IMR-90 (cell line): ENCODE data around the gene EXOC4. TPM values are rescaled to one million over a fixed set of nuclear protein-coding genes. Genes with fewer than 3 reads are reported as not detected.

ENCODE experiments used
- ATAC-seq: fragments of 200-7000 bp; cut with Tn5 transposase; 2 replicates; pipeline ENCODE4 v1.9.1; 2020; ENCODE audit warnings: low read depth, mild to moderate bottlenecking, moderate library complexity
- BruUV-seq: library from RNA; stranded (reverse); fragments of 400-500 nt; replicated peaks from 2 replicates; lab custom pipeline; 2021; lab: Mats Ljungman, UMichigan
- CTCF ChIA-PET: fragments of 300-600 bp; formaldehyde crosslinking; extraction: SDS; loops from one replicate; lab custom pipeline; 2021; ENCODE audit warnings: antibody characterized with exemption; lab: Yijun Ruan, JAX
- POLR2A ChIA-PET: fragments of 300-600 bp; sonication (Branson Sonifier 250); formaldehyde crosslinking; loops from one replicate; lab custom pipeline; 2022; ENCODE audit warnings: antibody characterized with exemption; ENCODE audit not compliant: unreplicated experiment; lab: Charles Lee
- DNase-seq: peaks from one replicate; pipeline ENCODE4 v3.0.0; 2013
- H2AFZ ChIP-seq: replicated peaks from 2 replicates; pipeline ENCODE3; 2013; ENCODE audit warnings: low read length, mild to moderate bottlenecking; ENCODE audit not compliant: poor library complexity
- H2AK5ac ChIP-seq: 2 replicates; pipeline ENCODE4 v1.6.1; 2013; ENCODE audit warnings: low read depth, low read length, inconsistent platforms
- H2AK9ac ChIP-seq: replicated peaks from 2 replicates; pipeline ENCODE3; 2013; ENCODE audit warnings: mild to moderate bottlenecking, low read depth, low read length, moderate library complexity; ENCODE audit not compliant: poor library complexity
- H2BK120ac ChIP-seq: 2 replicates; pipeline ENCODE4 v1.6.1; 2013; ENCODE audit warnings: low read depth, low read length, inconsistent platforms
- H2BK15ac ChIP-seq: 3 replicates; pipeline ENCODE4 v1.6.1; 2013; ENCODE audit warnings: low read depth, low read length, inconsistent platforms
- H2BK20ac ChIP-seq: 2 replicates; pipeline ENCODE4 v1.6.1; 2013; ENCODE audit warnings: low read depth, mild to moderate bottlenecking, inconsistent platforms, low read length, moderate library complexity
- H2BK5ac ChIP-seq: 2 replicates; pipeline ENCODE4 v1.6.1; 2013; ENCODE audit warnings: mild to moderate bottlenecking, low read depth, low read length, inconsistent platforms; ENCODE audit not compliant: poor library complexity, severe bottlenecking
- H3K14ac ChIP-seq: replicated peaks from 2 replicates; pipeline ENCODE4 v1.6.1; 2013; ENCODE audit warnings: low read depth, low read length, inconsistent platforms
- H3K18ac ChIP-seq: 2 replicates; pipeline ENCODE4 v1.6.1; 2013; ENCODE audit warnings: low read depth, low read length, control low read depth
- H3K23ac ChIP-seq: 2 replicates; pipeline ENCODE4 v1.6.1; 2013; ENCODE audit warnings: low read depth, low read length, inconsistent platforms
- H3K27ac ChIP-seq: 2 replicates; pipeline ENCODE4 v1.5.1; 2013; ENCODE audit warnings: mild to moderate bottlenecking, control low read depth, low read length; ENCODE audit not compliant: insufficient read depth
- H3K27me3 ChIP-seq: 2 replicates; pipeline ENCODE4 v1.6.1; 2013; ENCODE audit warnings: low read length; ENCODE audit not compliant: control insufficient read depth, insufficient read depth
- H3K36me3 ChIP-seq: 2 replicates; pipeline ENCODE4 v1.6.1; 2013; ENCODE audit warnings: low read length, mixed read lengths; ENCODE audit not compliant: control insufficient read depth, insufficient read depth
- H3K4ac ChIP-seq: 2 replicates; pipeline ENCODE4 v1.6.1; 2013; ENCODE audit warnings: low read depth, low read length, inconsistent platforms
- H3K4me1 ChIP-seq: 2 replicates; pipeline ENCODE4 v1.6.1; 2013; ENCODE audit warnings: low read length, mixed read lengths; ENCODE audit not compliant: control insufficient read depth, insufficient read depth
- H3K4me2 ChIP-seq: 2 replicates; pipeline ENCODE4 v1.6.1; 2013; ENCODE audit warnings: low read depth, mild to moderate bottlenecking, control low read depth, low read length, moderate library complexity
- H3K4me3 ChIP-seq: 2 replicates; pipeline ENCODE4 v1.5.1; 2013; ENCODE audit warnings: low read depth, mild to moderate bottlenecking, control low read depth, low read length, moderate library complexity; ENCODE audit not compliant: insufficient read depth
- H3K56ac ChIP-seq: 2 replicates; pipeline ENCODE4 v1.6.1; 2013; ENCODE audit warnings: low read length, inconsistent platforms; ENCODE audit not compliant: insufficient read depth; ENCODE audit errors: extremely low read depth
- H3K79me1 ChIP-seq, 2 experiments: 2 replicates each; pipeline ENCODE4 v1.6.1; 2013; ENCODE audit warnings: low read length in 2 of 2, inconsistent platforms in 1 of 2, low read depth in 1 of 2
- H3K9ac ChIP-seq: 2 replicates; pipeline ENCODE4 v1.6.1; 2013; ENCODE audit warnings: low read depth, low read length, control low read depth
- H3K9me1 ChIP-seq: 2 replicates; pipeline ENCODE4 v1.6.1; 2013; ENCODE audit warnings: low read length, inconsistent platforms; ENCODE audit not compliant: insufficient read depth
- H3K9me3 ChIP-seq: 2 replicates; pipeline ENCODE4 v1.6.1; 2013; ENCODE audit warnings: low read length; ENCODE audit not compliant: control insufficient read depth, insufficient read depth
- H4K20me1 ChIP-seq: 2 replicates; pipeline ENCODE4 v1.6.1; 2013; ENCODE audit warnings: low read length, inconsistent platforms; ENCODE audit not compliant: insufficient read depth
- H4K5ac ChIP-seq: 2 replicates; pipeline ENCODE4 v1.6.1; 2013; ENCODE audit warnings: mild to moderate bottlenecking, low read depth, low read length, control low read depth
- H4K8ac ChIP-seq, 2 experiments: 2 replicates each; pipeline ENCODE4 v1.6.1; 2013; ENCODE audit warnings: low read depth in 2 of 2, low read length in 2 of 2, control low read depth in 1 of 2, inconsistent platforms in 1 of 2
- H4K91ac ChIP-seq: 2 replicates; pipeline ENCODE4 v1.6.1; 2013; ENCODE audit warnings: low read depth, low read length, inconsistent platforms; ENCODE audit not compliant: insufficient read depth
- CHD1 ChIP-seq: IDR thresholded peaks from 2 replicates; pipeline ENCODE4 v1.6.1; 2012; ENCODE audit warnings: low read depth, low read length, improper control_type of control experiment
- RFX5 ChIP-seq: IDR thresholded peaks from 2 replicates; pipeline ENCODE4 v1.8.0; 2012; ENCODE audit warnings: low read depth, mild to moderate bottlenecking, low read length, moderate library complexity
- WGBS, 2 experiments: methylation state at CpG; one replicate each; pipeline versions ENCODE4 v1.1.5 to v1.1.7; 2013; ENCODE audit warnings: missing lambda C conversion rate in 2 of 2; ENCODE audit not compliant: insufficient read length in 1 of 2; ENCODE audit errors: extremely low coverage in 2 of 2; 5-methylcytosine and 5-hydroxymethylcytosine counted together
- dilution Hi-C: fragments of 300-500 bp; cut with HindIII; formaldehyde crosslinking; loops from one replicate; pipeline ENCODE4 v1.14.3; 2018; ENCODE audit warnings: low sequenced_read_pairs; ENCODE audit not compliant: unreplicated experiment
- in situ Hi-C: fragments of 300-500 bp; cut with MboI; formaldehyde crosslinking; loops from 3 replicates; pipeline ENCODE4 v1.14.3; 2019; ENCODE audit warnings: low sequenced_read_pairs, inconsistent platforms, mixed read lengths
- intact Hi-C: fragments of 100-400 bp; cut with micrococcal nuclease; formaldehyde crosslinking; loops from 2 replicates; pipeline ENCODE4 v1.10.0; 2022
- polyA plus RNA-seq, 3 experiments: library from polyadenylated mRNA; depleted of rRNA; stranded (reverse); fragments of >200 nt; gene quantifications; 2 replicates each; pipeline ENCODE4 v1.2.3, GENCODE V29; 2012; ENCODE audit warnings: low replicate concordance in 1 of 3
- total RNA-seq: library from RNA; depleted of rRNA; stranded (reverse); fragments of >200 nt; gene quantifications from 2 replicates; pipeline ENCODE4 v1.2.3, GENCODE V29; 2012

EXOC4 gene
- total and polyA plus RNA-seq, 2 of the 4 experiments (the other 2 are of a cell fraction) = 25.4 to 94.6 TPM

GRCh38 chr7:133428326-133428725 lies 175.4 kb downstream of the EXOC4 start:
- ATAC-seq = no peak
- Histone ChIP-seq H3K56ac (no peak overlapping the region), H3K4me1 (no peaks in the 10 kb centered on the region), H3K4ac (no peak overlapping the region), H3K79me1 (peaks cover 3 to 5% of the 10 kb centered on the region in 2 experiments; a peak in 3 of 4 replicates), H2BK15ac (no peak overlapping the region), H2BK20ac (no peak overlapping the region), H3K23ac (no peak overlapping the region), H3K9me1 (no peaks in the 10 kb centered on the region), H2BK120ac (no peak overlapping the region), H3K27me3 (no peaks in the 10 kb centered on the region), H3K9me3 (no peaks in the 10 kb centered on the region), H3K9ac (no peak overlapping the region), H4K5ac (no peak overlapping the region), H2AK5ac (no peak overlapping the region), H3K27ac (no peak overlapping the region), H2AFZ (no peak overlapping the region), H4K8ac (no peak overlapping the region), H2BK5ac (no peak overlapping the region), H2AK9ac (no peak overlapping the region), H4K20me1 (no peaks in the 10 kb centered on the region), H4K91ac (no peak overlapping the region), H3K14ac (no peak overlapping the region), H3K4me3 (no peak overlapping the region), H3K36me3 (0 out of 2 replicates have a peak, but pooled peaks cover 1% of the 10 kb centered on the region), H3K18ac (no peak overlapping the region), H3K4me2 (no peak overlapping the region)
- TF ChIP-seq CHD1 = no peak
- TF ChIP-seq RFX5 = no peak
- POLR2A ChIA-PET = no interaction called here
- intact Hi-C loops (no loop called here), in situ Hi-C loops (loop anchor here (25.0 kb wide), 2 partner anchors 716 to 1116 kb away; no protein-coding TSS in a partner anchor), dilution Hi-C loops (no loop called here)
- BruUV-seq = no TSS peak
- DNase-seq = peak; percentile 7
- WGBS, 2 experiments = no CpG with 5 or more reads among the region's 2 CpGs
- CTCF ChIA-PET = no interaction called here
